Endothelial cell of umbilical vein (primary cell): Measurements from ENCODE around the gene ADCY7. TPM values are rescaled to one million over a fixed set of nuclear protein-coding genes. Genes with fewer than 3 reads are reported as not detected.

Source experiments
- BruUV-seq: library from RNA; stranded (reverse); fragments of 400-500 nt; replicated peaks from 2 replicates; lab custom pipeline; 2021; lab: Mats Ljungman, UMichigan
- CTCF ChIA-PET: fragments of 300-600, 350-600 bp; sonication (Branson Sonifier 250); formaldehyde crosslinking; loops from one replicate; lab custom pipeline; 2021; ENCODE audit warnings: antibody characterized with exemption, inconsistent platforms; lab: Charles Lee
- POLR2A ChIA-PET: fragments of 300-600, 350-600 bp; sonication (Branson Sonifier 250); formaldehyde crosslinking; loops from one replicate; lab custom pipeline; 2021; ENCODE audit warnings: antibody characterized with exemption, inconsistent platforms; lab: Charles Lee
- DNase-seq: peaks from one replicate; pipeline ENCODE4 v3.0.0-alpha.2; 2011; ENCODE audit warnings: low read depth, low spot score
- FAIRE-seq: peaks from 2 replicates; lab custom pipeline; 2011; peaks lifted over from hg19 to GRCh38; lab: Jason Lieb, UNC
- H2AFZ ChIP-seq: 2 replicates; pipeline ENCODE4 v1.6.0; 2012; ENCODE audit warnings: low read depth, low read length, control low read depth, inconsistent platforms
- H3K27ac ChIP-seq: 2 replicates; pipeline ENCODE4 v1.5.1; 2011; ENCODE audit warnings: low read depth, mild to moderate bottlenecking, control low read depth, low read length, moderate library complexity; ENCODE audit not compliant: insufficient read depth
- H3K27me3 ChIP-seq, 2 experiments: 2 replicates each; pipeline versions ENCODE4 v1.6.0 to v1.6.1; 2011; ENCODE audit warnings: low read length in 2 of 2, mixed read lengths in 1 of 2; ENCODE audit not compliant: control insufficient read depth in 2 of 2, insufficient read depth in 2 of 2
- H3K36me3 ChIP-seq, 2 experiments: 2 replicates in 1 of 2; 3 replicates in 1 of 2; pipeline ENCODE4 v1.5.1; 2011; ENCODE audit warnings: low read length in 2 of 2, mild to moderate bottlenecking in 1 of 2, moderate library complexity in 1 of 2; ENCODE audit not compliant: control insufficient read depth in 2 of 2, insufficient read depth in 2 of 2; ENCODE audit errors: extremely low read depth in 1 of 2
- H3K4me1 ChIP-seq: 3 replicates; pipeline ENCODE4 v1.5.1; 2011; ENCODE audit warnings: mild to moderate bottlenecking, low read length; ENCODE audit not compliant: control insufficient read depth, insufficient read depth; ENCODE audit errors: extremely low read depth
- H3K4me2 ChIP-seq: 2 replicates; pipeline ENCODE4 v1.6.1; 2011; ENCODE audit warnings: low read length, control low read depth, mixed read lengths; ENCODE audit not compliant: insufficient read depth
- H3K4me3 ChIP-seq, 3 experiments: fragments of 200-600 bp in 1 of 3; sonication (generic), shearing (Covaris generic) in 1 of 3; replicated peaks in 1 of 3; 2 replicates each; pipeline ENCODE4 v1.5.1; 2011 to 2016; ENCODE audit warnings: control low read depth in 3 of 3, low read length in 3 of 3, mild to moderate bottlenecking in 2 of 3, inconsistent platforms in 1 of 3, low read depth in 1 of 3, moderate library complexity in 1 of 3; ENCODE audit not compliant: insufficient read depth in 1 of 3
- H3K79me2 ChIP-seq: 2 replicates; pipeline ENCODE4 v1.6.0; 2012; ENCODE audit warnings: low read length, inconsistent platforms; ENCODE audit not compliant: control insufficient read depth, insufficient read depth
- H3K9ac ChIP-seq: replicated peaks from 2 replicates; pipeline ENCODE3; 2011; ENCODE audit warnings: low read length, control low read depth; ENCODE audit not compliant: insufficient read depth; ENCODE audit errors: extremely low read depth
- H3K9me1 ChIP-seq: replicated peaks from 3 replicates; pipeline ENCODE4 v1.6.0; 2011; ENCODE audit warnings: mild to moderate bottlenecking, low read length; ENCODE audit not compliant: control insufficient read depth, insufficient read depth; ENCODE audit errors: extremely low read depth
- H3K9me3 ChIP-seq: replicated peaks from 2 replicates; pipeline ENCODE4 v1.5.1; 2012; ENCODE audit warnings: low read length, inconsistent platforms; ENCODE audit not compliant: control insufficient read depth, insufficient read depth
- H4K20me1 ChIP-seq: replicated peaks from 2 replicates; pipeline ENCODE3; 2011; ENCODE audit warnings: mild to moderate bottlenecking, low read length; ENCODE audit not compliant: control insufficient read depth, insufficient read depth; ENCODE audit errors: extremely low read depth
- EZH2 ChIP-seq: IDR thresholded peaks from 2 replicates; pipeline ENCODE4 v1.6.1; 2012; ENCODE audit warnings: borderline replicate concordance, low read depth, mild to moderate bottlenecking, moderate library complexity, low read length, inconsistent platforms; ENCODE audit not compliant: severe bottlenecking
- FOS ChIP-seq: IDR thresholded peaks from 2 replicates; pipeline ENCODE4 v1.6.1; 2011; ENCODE audit warnings: mild to moderate bottlenecking, low read length, moderate library complexity, borderline replicate concordance; ENCODE audit not compliant: insufficient read depth
- GATA2 ChIP-seq: IDR thresholded peaks from 2 replicates; pipeline ENCODE4 v1.7.0; 2011; ENCODE audit warnings: low read depth, mild to moderate bottlenecking, moderate library complexity, mixed read lengths, low read length; ENCODE audit not compliant: insufficient read length, insufficient read depth
- JUN ChIP-seq: IDR thresholded peaks from 2 replicates; pipeline ENCODE4 v1.6.1; 2011; ENCODE audit warnings: borderline replicate concordance, low read depth; ENCODE audit not compliant: insufficient read length, insufficient read depth
- MYC ChIP-seq: IDR thresholded peaks from one replicate; pipeline ENCODE4 v1.6.1; 2011; ENCODE audit warnings: mild to moderate bottlenecking, low read depth, low read length
- POLR2AphosphoS5 ChIP-seq: IDR thresholded peaks from 2 replicates; pipeline ENCODE4 v1.6.1; 2012; ENCODE audit warnings: low read depth, mild to moderate bottlenecking, control low read depth, low read length, moderate library complexity; ENCODE audit not compliant: insufficient read depth
- dilution Hi-C: fragments of 300-500 bp; cut with MboI; formaldehyde crosslinking; loops from one replicate; pipeline ENCODE4 v1.15.0; 2019; ENCODE audit warnings: low sequenced_read_pairs; ENCODE audit not compliant: extremely low pct_ligation_motif_present
- intact Hi-C: fragments of 100-400 bp; cut with micrococcal nuclease; formaldehyde crosslinking; loops from one replicate; pipeline ENCODE4 v1.10.0; 2022
- polyA plus RNA-seq, 4 experiments: library from polyadenylated mRNA; depleted of rRNA in 3 of 4; stranded (reverse) in 3 of 4; unstranded in 1 of 4; fragments of >200 nt; gene quantifications; 2 replicates each; pipeline versions ENCODE4 v1.2.1 to v1.2.3, GENCODE V29; 2011 to 2012; ENCODE audit warnings: missing spikeins in 1 of 4
- total RNA-seq: library from RNA; stranded (reverse); gene quantifications from 2 replicates; pipeline ENCODE4 v1.2.3, GENCODE V29; 2021
- TF ChIP-seq, protein P1 (sequence below), 2 donors: IDR thresholded peaks; 1 replicate in 1 of 2; 2 replicates in 1 of 2; pipeline ENCODE4 v1.5.1; 2011; ENCODE audit warnings: low read length in 2 of 2, mild to moderate bottlenecking in 2 of 2, moderate library complexity in 2 of 2, control low read depth in 1 of 2, inconsistent platforms in 1 of 2, low read depth in 1 of 2; ENCODE audit not compliant: insufficient read depth in 1 of 2; ENCODE audit errors: extremely low read depth in 1 of 2
- TF ChIP-seq, protein P2 (sequence below): IDR thresholded peaks from 2 replicates; pipeline ENCODE4 v1.6.1; 2011; ENCODE audit not compliant: insufficient read depth, insufficient read length

ADCY7 gene
- total and polyA plus RNA-seq, 2 donors (not counting 3 experiments of a cell fraction or from before 2014, with no cell fraction given), result 3.5 to 9.3 TPM

DNA sequence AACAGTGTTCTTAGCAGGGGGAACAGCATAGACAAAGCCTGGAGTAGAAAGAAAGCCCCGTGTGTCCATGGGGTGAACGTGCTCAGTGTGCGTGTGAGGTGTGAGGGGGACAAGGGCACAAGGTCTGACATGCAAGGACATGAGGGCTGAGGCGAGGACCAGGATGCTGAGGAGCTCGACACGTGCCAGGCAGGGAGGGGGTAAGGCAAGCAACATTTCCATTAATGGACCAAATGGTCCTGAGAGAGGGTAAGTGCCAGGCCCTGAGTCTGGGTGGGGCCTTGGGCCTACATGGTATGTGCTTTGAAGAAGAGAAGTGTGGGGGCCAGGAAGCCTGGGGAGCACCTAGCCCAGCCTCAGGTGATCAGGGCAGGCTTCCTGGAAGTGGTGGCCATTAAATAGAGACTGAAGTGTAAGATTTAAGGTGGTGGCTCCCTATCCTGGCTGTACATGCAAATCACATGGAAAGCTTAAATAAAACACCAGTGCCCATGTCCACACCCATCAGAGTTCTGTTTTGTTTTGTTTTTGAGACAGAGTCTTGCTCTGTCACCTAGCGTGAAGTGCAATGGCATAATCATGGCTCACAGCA, 29.3 kb downstream of the ADCY7 start:
- intact Hi-C loops, result no loop called here
- Histone ChIP-seq H3K4me1 (no peaks in the 10 kb centered on the region), H3K9me1 (no peaks in the 10 kb centered on the region), H3K79me2 (no peaks in the 10 kb centered on the region), H4K20me1 (no peaks in the 10 kb centered on the region), H2AFZ (no peak overlapping the region), H3K27ac (no peak overlapping the region), H3K36me3 (no peaks in the 10 kb centered on the region), H3K9me3 (no peaks in the 10 kb centered on the region), H3K4me2 (no peak overlapping the region), H3K4me3 (no peak overlapping the region), H3K27me3 (no peaks in the 10 kb centered on the region), H3K9ac (no peak overlapping the region)
- ChIA-PET CTCF (interaction anchor here (1.8 kb wide), 1 partner anchor 17 kb away, joined by 4 read pairs; no protein-coding TSS in a partner anchor), POLR2A (no interaction called here)
- FAIRE-seq (no peak), DNase-seq (no peak)
- dilution Hi-C loops, result no loop called here
- no TSS peak for BruUV-seq
- TF ChIP-seq MYC (no peak), GATA2 (no peak), EZH2 (no peak), POLR2AphosphoS5 (no peak), FOS (no peak), JUN (no peak)
- TF ChIP-seq, protein P1, sequence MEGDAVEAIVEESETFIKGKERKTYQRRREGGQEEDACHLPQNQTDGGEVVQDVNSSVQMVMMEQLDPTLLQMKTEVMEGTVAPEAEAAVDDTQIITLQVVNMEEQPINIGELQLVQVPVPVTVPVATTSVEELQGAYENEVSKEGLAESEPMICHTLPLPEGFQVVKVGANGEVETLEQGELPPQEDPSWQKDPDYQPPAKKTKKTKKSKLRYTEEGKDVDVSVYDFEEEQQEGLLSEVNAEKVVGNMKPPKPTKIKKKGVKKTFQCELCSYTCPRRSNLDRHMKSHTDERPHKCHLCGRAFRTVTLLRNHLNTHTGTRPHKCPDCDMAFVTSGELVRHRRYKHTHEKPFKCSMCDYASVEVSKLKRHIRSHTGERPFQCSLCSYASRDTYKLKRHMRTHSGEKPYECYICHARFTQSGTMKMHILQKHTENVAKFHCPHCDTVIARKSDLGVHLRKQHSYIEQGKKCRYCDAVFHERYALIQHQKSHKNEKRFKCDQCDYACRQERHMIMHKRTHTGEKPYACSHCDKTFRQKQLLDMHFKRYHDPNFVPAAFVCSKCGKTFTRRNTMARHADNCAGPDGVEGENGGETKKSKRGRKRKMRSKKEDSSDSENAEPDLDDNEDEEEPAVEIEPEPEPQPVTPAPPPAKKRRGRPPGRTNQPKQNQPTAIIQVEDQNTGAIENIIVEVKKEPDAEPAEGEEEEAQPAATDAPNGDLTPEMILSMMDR (IDR thresholded peaks at IDR 0.05; ENCODE audit: extremely low read depth in 1 of 2, insufficient read depth in 1 of 2, low read depth in 1 of 2, low read length in 2 of 2), result no peak
- TF ChIP-seq, protein P2, sequence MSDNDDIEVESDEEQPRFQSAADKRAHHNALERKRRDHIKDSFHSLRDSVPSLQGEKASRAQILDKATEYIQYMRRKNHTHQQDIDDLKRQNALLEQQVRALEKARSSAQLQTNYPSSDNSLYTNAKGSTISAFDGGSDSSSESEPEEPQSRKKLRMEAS, result no peak
